Stimulated activated CD4-positive, alpha-beta T cell treated with anti-CD3 and anti-CD28 coated beads, Interleukin-15, amount 100 ng/mL, for 48 hours (primary cell): ENCODE data around the gene DMAC2.
A peak's percentile ranks its signal among the peaks of the same experiment; 100 is the strongest.
"Not testable (repeated sequence)": the region's sequence is repeated elsewhere in the genome, so short reads cannot be mapped to it uniquely, and the experiment has no call there.

Experiments used
- DNase-seq, 2 donors: peaks; one replicate each; pipeline ENCODE4 v3.0.0-alpha.2; 2020; ENCODE audit warnings: low read depth in 2 of 2

The DMAC2 gene

DNA sequence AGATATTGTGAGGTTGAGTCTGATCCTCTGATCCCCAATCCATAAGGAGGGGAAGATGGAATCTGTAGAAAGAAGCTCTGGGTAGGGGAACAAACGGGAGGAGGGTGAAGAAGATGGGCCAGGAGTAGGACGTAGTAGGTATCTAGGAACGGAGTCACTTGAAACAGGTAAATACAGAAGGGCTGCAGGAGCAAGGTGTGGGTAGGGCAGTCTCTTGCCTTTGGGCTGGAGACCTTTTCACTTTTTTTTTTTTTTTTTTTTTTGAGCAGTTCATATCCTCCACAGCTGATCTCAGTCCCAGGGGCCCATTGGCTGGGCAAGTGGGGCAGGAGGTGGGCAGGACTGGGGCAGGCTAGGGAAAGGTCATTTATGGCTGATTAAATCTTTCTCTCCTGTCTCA is 40.6 kb downstream of the DMAC2 start:
- DNase-seq, result no peak

DNA sequence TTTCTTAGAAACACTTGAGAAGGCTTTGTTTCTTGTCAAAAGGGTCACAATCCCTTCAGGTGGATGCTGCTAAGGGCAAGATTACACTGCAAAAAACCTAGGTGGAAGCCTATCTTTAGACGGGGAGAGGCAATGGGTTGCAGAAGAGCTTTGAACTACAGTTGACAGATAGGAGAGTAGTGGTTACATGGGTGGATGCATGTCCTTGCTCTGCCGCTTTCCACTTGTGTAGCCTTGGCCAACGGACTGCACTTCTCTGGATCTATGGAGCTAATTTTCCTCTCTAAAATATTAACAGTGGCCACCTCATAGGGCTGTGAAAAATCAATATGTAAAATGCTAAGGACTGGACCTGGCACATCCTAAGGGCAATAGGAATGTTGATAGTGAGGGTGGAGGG is 41.1 kb downstream of the DMAC2 start:
- no peak for DNase-seq

DNA sequence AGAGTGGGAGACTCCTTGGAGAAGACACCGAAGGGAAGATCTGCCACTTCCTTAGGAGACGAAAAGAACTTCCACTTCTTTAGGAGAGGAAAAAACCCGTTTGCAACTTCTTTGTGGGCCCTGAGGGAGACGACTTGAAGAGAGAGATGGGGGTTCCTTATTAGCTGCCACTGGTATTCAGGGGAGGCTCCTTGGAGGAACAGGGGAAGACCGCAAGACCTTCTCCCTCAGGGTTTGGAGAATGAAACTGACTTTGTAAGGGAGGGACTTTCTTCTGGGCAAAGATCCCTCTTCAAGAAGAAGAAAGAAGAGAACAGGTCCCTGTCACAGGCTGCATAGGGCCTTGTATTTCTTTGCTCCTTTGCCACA is 41.7 kb downstream of the DMAC2 start:
- DNase-seq, result no peak

DNA sequence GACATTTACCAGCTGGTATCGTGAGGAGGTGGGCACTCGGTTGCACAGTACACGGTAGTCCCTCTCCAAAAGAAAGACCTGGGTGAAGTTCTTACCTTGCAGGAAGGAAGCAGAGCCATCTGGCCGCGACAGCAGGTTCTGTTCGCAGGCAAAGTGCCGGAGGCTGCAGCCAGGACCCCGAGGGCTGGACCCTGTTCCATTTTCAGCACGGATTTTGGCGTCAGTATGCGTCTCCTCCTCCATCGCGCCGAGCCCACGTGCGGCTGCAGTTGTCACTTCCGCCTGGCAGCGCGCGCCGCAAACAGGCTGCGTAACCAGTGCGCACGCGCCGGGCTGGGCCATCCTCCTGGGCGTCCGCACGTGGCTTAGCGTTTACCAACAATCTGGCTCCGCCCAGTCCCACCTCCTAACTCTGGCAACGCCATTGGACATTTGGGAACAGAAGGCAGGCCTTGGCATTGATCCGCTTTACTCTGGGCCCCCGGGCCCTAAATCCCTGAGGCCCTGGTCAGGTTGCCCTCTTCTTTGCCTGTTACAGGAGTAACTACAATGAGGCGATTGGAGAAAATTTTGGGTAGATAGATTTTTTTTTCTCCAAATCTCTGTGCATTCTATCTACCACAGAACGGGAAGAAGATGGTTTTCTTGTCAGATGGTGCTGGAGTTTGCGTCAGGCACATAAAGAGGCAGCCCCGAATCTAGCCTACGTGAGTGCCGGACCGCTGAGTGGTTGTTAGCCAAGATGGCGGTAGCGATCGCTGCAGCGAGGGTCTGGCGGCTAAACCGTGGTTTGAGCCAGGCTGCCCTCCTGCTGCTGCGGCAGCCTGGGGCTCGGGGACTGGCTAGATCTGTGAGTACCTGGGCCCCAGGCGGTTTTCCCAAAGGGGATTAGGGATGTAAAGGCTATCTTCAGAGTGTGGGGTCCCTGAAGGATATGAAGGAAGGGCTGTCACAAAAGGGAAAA is 42.3 kb downstream of the DMAC2 start, which contains the start of the genes BCKDHA and EXOSC5:
Gene BCKDHA (plus strand): TSS at position 733 of the 964 bp plus-strand sequence. CDS start 10 bp downstream, at position 743.
Gene EXOSC5 (minus strand): TSS at position 274 of the 964 bp plus-strand sequence. CDS start 31 bp downstream, at position 243.
- DNase-seq, result peak; percentile 99

DNA sequence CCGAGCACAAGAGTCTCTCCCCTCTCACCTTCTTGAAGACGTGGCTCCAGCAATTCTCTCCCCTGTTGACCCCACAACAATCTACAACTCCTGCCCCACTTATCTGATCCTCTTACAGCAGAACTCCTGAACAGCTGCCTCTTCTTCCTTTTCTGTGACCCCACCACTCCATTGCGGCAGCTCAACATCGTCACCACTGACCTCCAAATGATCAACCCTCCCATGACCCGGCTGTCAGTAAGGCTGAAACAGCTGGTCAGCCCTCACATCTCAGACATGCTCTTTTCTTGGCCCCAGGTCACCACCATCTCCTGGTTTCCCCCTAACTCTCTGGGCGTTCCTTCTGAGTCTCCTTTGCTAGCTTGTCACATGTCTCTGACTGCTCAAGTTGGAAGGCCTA is 44.4 kb downstream of the DMAC2 start:
- no peak for DNase-seq

DNA sequence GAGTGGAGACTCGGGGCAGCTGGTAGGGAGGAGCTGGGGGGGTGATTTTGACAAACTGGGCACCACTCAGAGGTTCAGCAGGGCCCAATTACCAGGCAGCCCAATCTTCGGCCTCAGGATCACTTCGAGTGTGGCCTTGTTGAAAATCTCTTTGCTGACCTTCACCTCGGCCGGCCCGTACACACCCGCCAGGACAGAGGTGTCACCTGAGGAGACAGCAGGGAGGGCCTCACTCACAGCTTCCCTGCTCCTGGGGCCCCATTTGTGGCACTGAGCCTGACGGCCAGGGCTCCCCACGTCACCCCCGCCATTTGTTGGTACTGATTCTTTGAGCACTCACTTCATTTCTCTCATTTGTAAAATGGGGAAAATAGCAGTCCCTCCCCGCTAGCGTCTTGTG is 46.9 kb downstream of the DMAC2 start:
- DNase-seq, result no peak

DNA sequence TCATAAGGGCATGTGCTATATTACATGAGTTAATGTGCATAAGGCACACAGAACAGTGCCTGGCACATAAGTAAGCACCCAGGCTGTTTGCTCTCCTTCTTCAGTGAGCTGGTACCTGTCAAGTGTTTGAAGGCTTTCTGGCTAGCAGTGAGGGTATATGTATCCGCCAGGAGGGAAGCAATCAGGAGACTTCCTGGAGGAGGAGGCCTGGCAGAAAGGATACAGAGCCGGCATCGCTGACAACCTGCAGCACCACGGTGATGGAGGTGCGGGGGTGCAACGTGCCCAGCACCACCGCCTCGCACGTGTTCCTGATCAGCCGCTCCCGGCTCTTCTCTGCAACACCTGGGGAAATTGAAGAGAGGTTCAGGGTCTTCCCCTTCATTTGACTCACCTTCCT is 48.1 kb downstream of the DMAC2 start:
- DNase-seq, result no peak

DNA sequence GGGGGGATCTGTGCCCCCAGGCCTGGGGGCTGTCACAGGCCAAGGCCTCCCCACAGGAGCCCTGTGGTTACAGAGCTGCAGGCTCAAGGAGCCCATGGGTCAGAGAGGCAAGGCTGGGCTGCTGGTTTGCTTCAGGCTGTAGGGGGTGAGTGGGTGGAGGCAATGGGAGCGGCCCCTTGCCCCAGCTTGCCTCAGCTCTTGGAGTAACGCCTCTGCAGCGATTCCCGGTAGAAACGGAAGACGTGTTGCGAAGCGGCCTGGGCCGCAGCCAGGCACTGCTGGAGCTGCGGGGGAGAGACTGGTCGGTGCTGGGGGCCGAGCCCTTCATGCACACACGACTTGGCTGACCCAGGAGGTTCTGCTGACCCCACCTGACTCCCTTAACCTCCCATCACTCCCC is 53.3 kb downstream of the DMAC2 start:
- DNase-seq, result no peak

DNA sequence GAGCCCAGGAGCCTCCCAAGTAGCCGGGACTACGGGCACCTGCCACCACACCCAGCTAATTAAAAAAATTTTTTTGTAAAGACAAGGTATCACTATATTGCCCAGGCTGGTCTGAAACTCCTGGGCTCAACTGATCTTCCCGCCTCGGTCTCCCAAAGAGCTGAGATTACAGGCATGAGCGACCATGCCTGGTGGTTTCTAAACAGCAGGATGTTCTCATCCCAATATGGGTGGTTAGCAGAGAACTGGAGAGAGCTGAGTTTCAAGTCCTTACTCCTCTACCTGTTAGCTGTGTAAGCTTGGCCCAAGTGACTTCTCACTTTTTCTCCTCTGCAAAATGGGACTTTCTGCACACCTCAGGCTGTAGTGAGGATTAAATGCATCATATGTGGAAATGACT is 55.4 kb downstream of the DMAC2 start:
- no peak for DNase-seq

DNA sequence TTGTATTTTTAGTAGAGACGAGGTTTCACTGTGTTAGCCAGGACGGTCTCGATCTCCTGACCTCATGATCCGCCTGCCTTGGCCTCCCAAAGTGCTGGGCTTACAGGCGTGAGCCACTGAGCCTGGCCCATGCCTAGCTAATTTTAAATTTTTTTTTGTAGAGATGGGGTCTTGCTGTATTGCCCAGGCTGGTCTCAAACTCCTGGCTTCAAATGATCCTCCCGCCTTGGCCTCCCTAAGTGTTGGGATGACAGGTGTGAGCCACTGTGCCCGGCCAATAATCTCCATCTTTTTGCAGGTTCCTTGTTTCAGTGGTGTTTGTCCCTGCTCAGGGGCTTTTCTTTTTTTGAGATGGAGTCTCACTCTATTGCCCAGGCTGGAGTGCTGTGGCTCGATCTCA is 58.2 kb downstream of the DMAC2 start:
- not testable (repeated sequence) for DNase-seq
